ENCODE data around the gene ZFP91.

ZFP91 gene

DNA sequence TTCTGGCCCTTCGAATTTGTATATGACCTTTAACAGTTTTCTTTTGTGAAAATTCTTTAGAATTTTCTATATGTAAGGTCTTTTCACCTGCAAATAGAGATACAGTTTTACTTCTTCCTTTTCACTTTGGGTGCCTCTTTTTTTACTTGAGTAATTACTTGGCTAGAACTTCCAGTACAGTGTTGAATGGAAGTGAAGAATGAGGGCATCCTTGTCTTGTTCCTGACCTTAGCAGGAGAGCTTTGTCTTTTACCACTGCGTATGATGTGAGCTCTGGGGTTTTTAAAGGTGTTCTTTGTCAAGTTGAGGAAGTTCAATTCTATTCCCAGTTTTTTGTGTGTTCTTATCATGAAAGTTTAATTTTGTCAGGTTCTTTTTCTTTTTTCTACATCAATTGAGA, 21.6 kb downstream of the ZFP91 start:
- no peak overlapping the region for H3K27ac ChIP-seq
- TF ChIP-seq, protein P1, sequence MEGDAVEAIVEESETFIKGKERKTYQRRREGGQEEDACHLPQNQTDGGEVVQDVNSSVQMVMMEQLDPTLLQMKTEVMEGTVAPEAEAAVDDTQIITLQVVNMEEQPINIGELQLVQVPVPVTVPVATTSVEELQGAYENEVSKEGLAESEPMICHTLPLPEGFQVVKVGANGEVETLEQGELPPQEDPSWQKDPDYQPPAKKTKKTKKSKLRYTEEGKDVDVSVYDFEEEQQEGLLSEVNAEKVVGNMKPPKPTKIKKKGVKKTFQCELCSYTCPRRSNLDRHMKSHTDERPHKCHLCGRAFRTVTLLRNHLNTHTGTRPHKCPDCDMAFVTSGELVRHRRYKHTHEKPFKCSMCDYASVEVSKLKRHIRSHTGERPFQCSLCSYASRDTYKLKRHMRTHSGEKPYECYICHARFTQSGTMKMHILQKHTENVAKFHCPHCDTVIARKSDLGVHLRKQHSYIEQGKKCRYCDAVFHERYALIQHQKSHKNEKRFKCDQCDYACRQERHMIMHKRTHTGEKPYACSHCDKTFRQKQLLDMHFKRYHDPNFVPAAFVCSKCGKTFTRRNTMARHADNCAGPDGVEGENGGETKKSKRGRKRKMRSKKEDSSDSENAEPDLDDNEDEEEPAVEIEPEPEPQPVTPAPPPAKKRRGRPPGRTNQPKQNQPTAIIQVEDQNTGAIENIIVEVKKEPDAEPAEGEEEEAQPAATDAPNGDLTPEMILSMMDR (IDR thresholded peaks at IDR 0.05), result no peak
- H3K4me3 ChIP-seq, result no peak overlapping the region
- no peak for DNase-seq (ENCODE audit: low spot score)

DNA sequence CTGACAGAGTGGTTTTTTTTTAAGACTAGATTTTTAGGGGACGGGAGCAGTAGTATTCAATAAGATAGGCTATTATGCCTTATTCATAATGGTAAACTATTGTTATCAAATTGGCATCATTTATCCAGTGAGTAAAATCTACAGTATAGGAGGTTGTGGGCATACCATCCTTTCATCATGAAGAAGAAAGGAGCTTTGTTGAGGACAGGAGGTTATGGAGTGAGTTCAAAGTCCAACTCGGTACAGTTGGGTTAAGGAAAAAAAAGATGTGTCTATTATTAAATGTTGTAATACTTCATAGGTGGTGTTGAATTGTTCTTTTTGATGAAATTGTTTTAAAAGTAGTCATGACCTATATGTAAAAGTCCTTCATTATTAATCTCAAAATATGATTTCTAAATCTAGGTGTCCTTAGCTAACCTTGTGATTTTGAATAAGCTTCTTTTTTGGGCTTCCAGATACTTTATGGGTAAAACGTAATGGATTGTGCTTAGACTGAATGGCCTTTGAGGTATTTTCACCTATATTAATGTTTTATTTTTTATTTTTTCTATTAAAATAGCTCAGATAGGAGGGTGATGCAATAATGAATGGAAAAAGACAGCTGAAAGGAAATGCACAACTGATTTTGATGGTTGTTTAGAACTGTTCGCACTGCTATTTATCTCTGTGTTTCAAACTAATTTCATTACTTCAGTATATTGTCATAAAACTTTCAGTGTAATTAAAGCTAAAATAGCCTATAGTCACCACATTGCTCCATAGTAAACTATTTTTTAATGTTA, 28.3 kb downstream of the ZFP91 start:
- DNase-seq (ENCODE audit: low spot score), result no peak
- TF ChIP-seq, protein P1 (IDR thresholded peaks at IDR 0.05), result no peak
- Histone ChIP-seq H3K27ac (no peak overlapping the region), H3K4me3 (no peak overlapping the region)

DNA sequence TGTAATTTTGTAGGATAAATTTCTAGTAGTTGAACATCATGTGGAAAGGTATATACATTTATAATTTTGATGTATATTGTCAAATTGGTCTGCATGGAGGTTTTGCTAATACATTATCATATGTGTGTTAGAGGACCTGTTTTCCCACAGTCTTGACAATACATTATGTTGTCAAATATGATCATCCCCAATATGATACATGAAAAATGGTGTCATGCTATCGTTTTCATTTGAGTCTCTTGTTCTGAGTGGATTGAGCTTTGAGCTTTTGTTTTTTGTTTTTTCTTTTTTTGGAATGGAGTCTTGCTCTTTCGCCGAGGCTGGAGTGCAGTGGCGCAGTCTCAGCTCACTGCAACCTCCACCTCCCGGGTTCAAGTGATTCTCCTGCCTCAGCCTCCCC, 29.5 kb downstream of the ZFP91 start:
- Histone ChIP-seq H3K27ac (no peak overlapping the region), H3K4me3 (no peak overlapping the region)
- TF ChIP-seq, protein P1 (IDR thresholded peaks at IDR 0.05), result no peak
- no peak for DNase-seq (ENCODE audit: low spot score)

DNA sequence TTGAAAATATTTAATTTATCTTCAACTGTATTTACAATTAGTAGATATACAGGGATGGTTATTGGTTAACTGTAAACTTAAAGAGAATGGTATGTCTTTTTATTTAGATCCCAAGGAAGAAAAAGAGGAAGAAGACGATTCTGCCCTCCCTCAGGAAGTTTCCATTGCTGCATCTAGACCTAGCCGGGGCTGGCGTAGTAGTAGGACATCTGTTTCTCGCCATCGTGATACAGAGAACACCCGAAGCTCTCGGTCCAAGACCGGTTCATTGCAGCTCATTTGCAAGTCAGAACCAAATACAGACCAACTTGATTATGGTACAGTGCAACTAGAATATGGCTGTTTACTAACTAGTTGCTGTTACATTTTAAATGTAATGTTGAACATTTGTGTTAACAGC, 30.9 kb downstream of the ZFP91 start:
- Histone ChIP-seq H3K27ac (no peak overlapping the region), H3K4me3 (no peak overlapping the region)
- TF ChIP-seq, protein P1 (IDR thresholded peaks at IDR 0.05), result no peak
- DNase-seq (ENCODE audit: low spot score), result no peak

DNA sequence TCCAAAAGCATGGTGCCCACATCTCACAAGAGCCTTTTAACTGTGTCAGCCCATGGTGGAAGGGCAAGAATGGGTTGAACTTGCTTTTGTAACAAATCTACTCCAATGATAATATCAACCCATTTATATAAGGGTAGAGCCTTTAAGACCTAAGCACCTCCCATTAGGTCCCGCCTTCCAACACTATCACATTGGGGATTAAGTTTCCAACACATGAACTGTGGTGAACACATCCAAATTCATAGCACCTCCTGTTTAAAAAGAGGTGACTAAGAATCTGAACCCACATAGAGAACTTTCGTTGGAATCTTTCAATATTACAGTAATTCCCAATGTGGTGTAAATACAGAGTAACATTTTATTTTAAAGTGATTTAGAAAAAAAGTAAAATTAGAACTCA, 34.4 kb downstream of the ZFP91 start:
- DNase-seq (ENCODE audit: low spot score), result no peak
- TF ChIP-seq, protein P1 (IDR thresholded peaks at IDR 0.05), result no peak
- H3K27ac ChIP-seq, result no peak overlapping the region
- no peak overlapping the region for H3K4me3 ChIP-seq

DNA sequence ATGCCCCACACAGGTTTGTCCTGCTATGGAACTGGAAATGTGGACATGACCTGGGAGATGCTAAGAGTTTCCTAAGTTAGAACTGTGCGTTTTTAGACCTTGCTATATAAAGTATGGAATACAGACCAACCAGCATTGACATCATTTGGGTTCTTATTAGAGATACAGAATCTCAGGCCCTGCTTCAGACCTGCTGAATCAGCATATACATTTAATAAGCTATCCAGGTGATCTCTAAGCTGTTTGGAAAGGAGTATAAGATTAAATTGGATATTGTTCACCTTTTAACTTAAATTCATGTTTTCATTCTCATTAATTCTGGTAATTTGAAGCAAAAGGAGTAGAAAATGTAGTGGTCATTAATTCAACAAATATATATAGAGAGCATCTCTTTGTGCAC, 36.7 kb downstream of the ZFP91 start:
- H3K4me3 ChIP-seq, result no peak overlapping the region
- no peak overlapping the region for H3K27ac ChIP-seq
- DNase-seq (ENCODE audit: low spot score), result no peak
- TF ChIP-seq, protein P1 (IDR thresholded peaks at IDR 0.05), result no peak

DNA sequence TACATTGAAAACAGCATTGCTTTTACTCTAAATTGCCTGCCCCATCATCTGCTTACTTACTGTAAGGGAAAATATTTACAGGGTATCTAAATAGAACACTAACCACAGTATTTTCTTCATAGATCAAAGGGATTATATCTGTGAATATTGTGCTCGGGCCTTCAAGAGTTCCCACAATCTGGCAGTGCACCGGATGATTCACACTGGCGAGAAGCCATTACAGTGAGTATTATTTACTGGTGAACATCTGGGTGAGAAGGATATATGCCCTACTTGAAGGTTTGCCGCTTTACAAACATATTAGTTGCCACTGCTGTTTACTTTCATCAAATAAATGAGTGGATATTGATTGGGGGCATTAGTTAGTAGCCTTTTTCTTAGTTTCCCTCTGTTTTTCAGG, 37.7 kb downstream of the ZFP91 start:
- no peak overlapping the region for H3K27ac ChIP-seq

More for the DNA sequence above, 37.7 kb downstream of the ZFP91 start:
- no peak overlapping the region for H3K4me3 ChIP-seq
- TF ChIP-seq, protein P1 (IDR thresholded peaks at IDR 0.05), result no peak
- no peak for DNase-seq (ENCODE audit: low spot score)
